ENCODE results near the gene LRRC3.

The LRRC3 gene

DNA sequence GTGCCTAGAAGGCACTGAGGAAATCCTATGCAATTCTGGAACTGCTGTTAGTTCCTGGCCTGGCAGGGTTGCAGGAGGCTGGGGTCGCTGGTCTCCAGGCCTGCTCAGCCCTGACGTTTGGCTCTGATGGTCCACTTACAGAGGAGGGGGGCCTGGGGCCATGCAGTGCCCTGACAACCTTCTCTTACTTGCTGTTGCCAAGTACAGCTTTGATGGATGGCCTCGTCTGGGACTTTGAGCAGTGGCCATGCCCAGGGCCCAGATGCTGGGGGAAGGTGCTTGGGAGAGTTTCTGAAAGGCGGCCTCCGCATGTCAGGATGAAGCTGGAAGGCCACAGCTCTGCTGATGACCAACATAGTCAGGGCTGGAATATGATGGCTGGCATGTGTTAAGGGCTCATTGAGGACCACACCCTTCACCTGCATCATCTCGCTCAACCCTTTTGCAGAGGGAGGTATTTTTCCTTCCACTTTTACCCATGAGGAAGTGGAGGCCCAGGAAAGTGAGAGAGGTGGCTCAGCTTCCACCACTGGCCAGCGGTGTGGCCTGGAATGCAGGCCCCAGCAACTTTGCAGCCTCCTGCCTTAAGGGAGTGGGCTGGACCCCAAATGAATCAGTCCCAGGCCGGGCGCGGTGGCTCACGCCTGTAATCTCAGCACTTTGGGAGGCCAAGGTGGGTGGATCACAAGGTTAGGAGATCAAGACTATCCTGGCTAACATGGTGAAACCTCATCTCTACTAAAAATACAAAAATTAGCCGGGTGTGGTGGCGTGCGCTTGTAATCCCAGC, 34.7 kb upstream of the LRRC3 start:
- TF ChIP-seq, protein P1, sequence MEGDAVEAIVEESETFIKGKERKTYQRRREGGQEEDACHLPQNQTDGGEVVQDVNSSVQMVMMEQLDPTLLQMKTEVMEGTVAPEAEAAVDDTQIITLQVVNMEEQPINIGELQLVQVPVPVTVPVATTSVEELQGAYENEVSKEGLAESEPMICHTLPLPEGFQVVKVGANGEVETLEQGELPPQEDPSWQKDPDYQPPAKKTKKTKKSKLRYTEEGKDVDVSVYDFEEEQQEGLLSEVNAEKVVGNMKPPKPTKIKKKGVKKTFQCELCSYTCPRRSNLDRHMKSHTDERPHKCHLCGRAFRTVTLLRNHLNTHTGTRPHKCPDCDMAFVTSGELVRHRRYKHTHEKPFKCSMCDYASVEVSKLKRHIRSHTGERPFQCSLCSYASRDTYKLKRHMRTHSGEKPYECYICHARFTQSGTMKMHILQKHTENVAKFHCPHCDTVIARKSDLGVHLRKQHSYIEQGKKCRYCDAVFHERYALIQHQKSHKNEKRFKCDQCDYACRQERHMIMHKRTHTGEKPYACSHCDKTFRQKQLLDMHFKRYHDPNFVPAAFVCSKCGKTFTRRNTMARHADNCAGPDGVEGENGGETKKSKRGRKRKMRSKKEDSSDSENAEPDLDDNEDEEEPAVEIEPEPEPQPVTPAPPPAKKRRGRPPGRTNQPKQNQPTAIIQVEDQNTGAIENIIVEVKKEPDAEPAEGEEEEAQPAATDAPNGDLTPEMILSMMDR (IDR thresholded peaks at IDR 0.05; ENCODE audit: low read depth, low read length), result no peak
- no peak overlapping the region for H3K4me3 ChIP-seq (ENCODE audit: low read depth, low read length)

DNA sequence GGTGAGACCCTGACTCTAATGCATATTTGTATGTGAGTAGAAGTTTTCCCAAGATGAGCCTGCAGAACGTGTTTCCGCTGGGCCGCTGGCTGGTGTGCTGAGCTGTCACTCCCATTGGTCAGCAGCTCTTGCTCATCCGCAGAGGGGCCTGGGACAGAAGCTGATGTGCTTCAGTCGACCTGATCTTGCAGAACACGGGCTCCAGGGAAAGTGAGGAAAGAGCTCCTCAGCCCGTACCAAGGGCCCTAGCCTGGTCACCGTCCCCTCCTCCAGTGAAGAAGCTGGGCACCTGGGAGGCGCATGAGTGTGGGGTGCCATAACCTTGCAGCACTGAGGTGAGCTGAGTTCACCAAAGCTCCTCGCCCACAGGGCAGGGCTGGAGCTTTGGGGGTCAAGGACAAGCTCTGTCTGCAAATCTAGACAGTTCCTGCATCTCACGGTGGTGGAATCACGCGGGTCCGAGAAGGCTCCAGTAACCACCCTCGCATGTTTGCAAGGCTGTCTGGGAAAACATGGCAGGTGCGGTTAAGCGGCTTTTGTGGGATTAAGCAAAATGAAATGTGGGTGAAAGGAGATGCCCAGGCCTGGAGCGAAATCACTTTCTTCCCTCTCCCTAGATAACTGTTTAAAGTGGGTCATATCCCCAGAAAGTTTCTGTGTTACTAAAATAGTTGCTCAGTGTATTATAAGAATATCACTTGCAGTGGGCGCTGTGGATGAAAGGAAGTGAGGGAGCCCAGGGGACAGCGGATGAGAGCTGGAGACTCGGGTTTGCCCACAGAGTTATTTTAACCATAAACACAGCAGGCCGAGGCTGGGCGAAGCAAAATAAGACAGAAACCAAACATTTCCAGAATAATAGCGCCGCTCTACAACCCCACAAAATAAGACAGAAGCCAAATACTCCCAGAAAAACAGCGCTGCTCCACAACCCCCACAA, 33.1 kb upstream of the LRRC3 start:
- TF ChIP-seq, protein P1 (IDR thresholded peaks at IDR 0.05; ENCODE audit: low read depth, low read length), result no peak
- H3K4me3 ChIP-seq (ENCODE audit: low read depth, low read length), result no peak overlapping the region

DNA sequence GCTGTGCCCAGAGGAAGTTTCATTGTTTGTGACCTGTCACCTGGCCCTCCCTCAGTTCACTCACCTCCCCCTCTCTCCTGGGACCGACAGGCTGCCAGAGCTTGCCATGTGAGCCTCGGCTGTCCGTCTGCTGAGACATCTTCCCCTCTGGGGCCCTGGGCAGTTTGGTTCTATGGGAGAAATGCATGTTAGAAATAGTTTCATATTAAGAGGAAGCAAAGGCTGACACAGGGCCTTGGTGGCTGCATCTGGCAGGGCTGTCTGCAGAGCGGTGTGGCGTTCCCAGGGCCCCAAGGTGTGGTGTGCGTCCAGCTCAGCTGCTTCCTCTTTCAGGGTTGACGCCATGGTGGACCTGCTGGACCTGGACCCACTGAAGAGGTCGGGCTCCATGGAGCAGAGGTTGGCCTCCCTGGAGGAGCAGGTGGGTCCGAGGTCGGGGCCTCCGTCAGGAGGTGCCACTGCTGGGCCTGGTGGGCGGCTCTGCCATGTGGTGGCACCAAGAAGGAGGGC, 31.9 kb upstream of the LRRC3 start:
- no peak overlapping the region for H3K4me3 ChIP-seq (ENCODE audit: low read depth, low read length)
- TF ChIP-seq, protein P1 (IDR thresholded peaks at IDR 0.05; ENCODE audit: low read depth, low read length), result no peak

DNA sequence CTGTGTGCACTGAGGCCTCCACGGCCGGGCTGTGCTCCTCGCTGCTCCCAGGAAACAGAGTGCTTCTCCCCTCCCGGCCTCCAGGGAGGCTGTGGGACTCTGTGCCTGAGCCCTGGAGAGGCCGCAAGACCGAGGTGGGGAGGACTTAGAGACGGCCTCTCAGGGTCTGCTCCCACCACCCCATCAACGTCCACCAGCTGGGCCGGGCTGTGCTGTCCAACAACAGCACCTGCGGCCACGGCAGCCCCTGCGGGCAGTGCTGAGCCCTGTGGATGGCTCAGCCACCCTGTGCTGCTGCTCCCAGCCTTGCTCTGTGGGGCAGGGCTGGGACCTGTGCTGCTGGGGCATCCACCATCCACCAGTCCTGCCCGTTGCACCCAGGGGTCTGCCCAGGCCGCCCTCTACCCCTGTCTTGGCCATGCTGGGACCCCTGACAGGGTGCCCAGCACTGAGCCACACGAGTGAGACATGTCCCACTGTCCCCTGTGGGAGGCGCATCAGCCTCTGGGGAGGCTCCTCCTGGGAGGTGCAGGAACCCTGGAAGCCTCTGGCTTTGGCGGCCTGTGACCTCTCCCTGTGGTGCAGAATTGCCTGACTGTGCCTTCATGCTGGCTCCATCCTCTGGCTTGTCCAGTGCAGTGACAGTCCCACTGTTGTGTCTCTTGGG, 31.2 kb upstream of the LRRC3 start:
- TF ChIP-seq, protein P1 (IDR thresholded peaks at IDR 0.05; ENCODE audit: low read depth, low read length), result no peak
- H3K4me3 ChIP-seq (ENCODE audit: low read depth, low read length), result no peak overlapping the region

DNA sequence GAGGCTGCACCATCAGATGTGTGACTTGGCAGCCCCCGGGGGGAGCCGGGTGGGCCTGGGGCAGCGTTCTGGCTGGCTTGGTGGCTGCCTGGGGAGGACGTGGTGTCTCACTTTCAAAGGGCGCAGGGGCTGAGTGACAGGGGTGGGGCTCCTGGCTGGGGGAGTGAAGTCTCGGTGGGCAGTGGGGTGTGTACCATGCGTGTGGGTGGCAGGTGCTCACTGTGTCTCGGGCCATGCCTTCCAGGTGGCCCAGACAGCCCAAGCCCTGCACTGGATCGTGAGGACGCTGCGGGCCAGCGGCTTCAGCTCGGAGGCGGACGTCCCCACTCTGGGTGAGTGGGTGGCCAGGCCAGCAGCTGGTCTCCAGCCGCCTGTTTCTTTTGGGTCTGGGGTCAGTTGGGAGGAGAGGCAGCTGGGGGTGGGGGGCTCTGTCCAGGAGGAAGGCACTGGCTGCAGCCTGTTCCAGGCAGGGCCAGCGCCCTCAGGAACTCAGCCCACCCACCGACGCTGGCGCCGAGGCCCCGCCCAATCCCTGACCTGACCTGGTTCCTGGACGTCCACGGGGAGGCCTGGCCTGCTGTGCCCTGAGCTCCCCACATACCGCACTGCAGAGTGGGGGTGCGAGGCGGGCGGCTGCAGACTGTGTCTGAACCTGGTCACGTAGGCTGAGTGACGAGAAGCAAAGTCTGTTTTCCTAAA, 30.6 kb upstream of the LRRC3 start:
- TF ChIP-seq, protein P1 (IDR thresholded peaks at IDR 0.05; ENCODE audit: low read depth, low read length), result no peak
- no peak overlapping the region for H3K4me3 ChIP-seq (ENCODE audit: low read depth, low read length)

DNA sequence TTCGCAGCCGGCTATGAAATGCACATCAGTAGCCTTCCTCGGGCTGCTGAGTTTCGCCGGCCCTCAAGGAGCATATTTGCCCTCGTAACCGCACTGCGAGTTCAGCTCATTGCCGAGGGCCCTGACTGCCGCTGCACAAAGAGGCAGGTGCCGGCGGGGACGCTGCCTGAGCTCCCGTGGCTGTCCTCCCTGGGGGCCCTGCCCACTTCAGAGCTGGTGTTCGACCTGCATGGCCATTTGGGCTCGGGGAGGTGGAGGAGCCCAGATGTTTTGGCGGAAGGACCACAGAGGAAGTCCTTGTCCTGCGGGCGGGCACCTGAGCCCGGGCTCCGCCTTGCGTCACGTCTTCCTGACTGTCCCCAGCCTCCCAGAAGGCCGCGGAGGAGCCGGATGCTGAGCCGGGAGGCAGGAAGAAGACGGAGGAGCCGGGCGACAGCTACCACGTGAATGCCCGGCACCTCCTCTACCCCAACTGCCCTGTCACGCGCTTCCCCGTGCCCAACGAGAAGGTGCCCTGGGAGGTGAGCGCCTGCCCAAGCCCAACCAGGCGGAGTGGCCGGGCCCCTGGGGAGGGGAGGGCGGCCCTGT, 29.9 kb upstream of the LRRC3 start:
- H3K4me3 ChIP-seq (ENCODE audit: low read depth, low read length), result no peak overlapping the region
- TF ChIP-seq, protein P1 (IDR thresholded peaks at IDR 0.05; ENCODE audit: low read depth, low read length), result no peak

Measured in WI38 (cell line).